OCI-LY7 (cell line): ENCODE measurements around the gene NLGN1. TPM values are rescaled to one million over a fixed set of nuclear protein-coding genes. Genes with fewer than 3 reads are reported as not detected.

ENCODE experiments used
- BruUV-seq: library from RNA; stranded (reverse); fragments of 400-500 nt; replicated peaks from 2 replicates; lab custom pipeline; 2021; lab: Mats Ljungman, UMichigan
- CTCF ChIA-PET: fragments of 300-600 bp; sonication (Branson Sonifier 250); formaldehyde crosslinking; loops from one replicate; lab custom pipeline; 2022; ENCODE audit warnings: antibody characterized with exemption; ENCODE audit not compliant: unreplicated experiment; lab: Charles Lee
- POLR2A ChIA-PET: fragments of 300-600 bp; sonication (Branson Sonifier 250); formaldehyde crosslinking; loops from one replicate; lab custom pipeline; 2022; ENCODE audit warnings: antibody characterized with exemption; lab: Charles Lee
- DNase-seq: peaks from one replicate; pipeline ENCODE4 v3.0.0-alpha.2; 2015; ENCODE audit warnings: low spot score
- H2AFZ ChIP-seq: fragments of 200-600 bp; sonication (generic), shearing (Covaris generic); 2 replicates; pipeline ENCODE4 v1.6.1; 2014; ENCODE audit warnings: mild to moderate bottlenecking, antibody characterized with exemption, low read length, moderate library complexity
- H3K27ac ChIP-seq: fragments of 200-600 bp; sonication (generic); 2 replicates; pipeline ENCODE4 v1.5.1; 2014; ENCODE audit warnings: mixed run types, low read depth, mild to moderate bottlenecking, moderate library complexity, low read length, inconsistent platforms; ENCODE audit not compliant: poor library complexity, severe bottlenecking
- H3K36me3 ChIP-seq: fragments of 200-600 bp; sonication (generic); 2 replicates; pipeline ENCODE4 v1.6.1; 2014; ENCODE audit warnings: mild to moderate bottlenecking, antibody characterized with exemption, low read length, moderate library complexity, mixed read lengths; ENCODE audit not compliant: insufficient read depth
- H3K4me1 ChIP-seq: fragments of 200-600 bp; sonication (generic); 2 replicates; pipeline ENCODE4 v1.5.1; 2014; ENCODE audit warnings: mild to moderate bottlenecking, low read length; ENCODE audit not compliant: insufficient read depth, poor library complexity, severe bottlenecking
- H3K4me2 ChIP-seq: fragments of 200-600 bp; sonication (generic); 2 replicates; pipeline ENCODE4 v1.6.1; 2014; ENCODE audit warnings: mild to moderate bottlenecking, low read length
- H3K4me3 ChIP-seq: fragments of 200-600 bp; sonication (generic); 2 replicates; pipeline ENCODE4 v1.5.1; 2014; ENCODE audit warnings: mild to moderate bottlenecking, low read depth, low read length; ENCODE audit not compliant: poor library complexity, severe bottlenecking
- H3K79me2 ChIP-seq: fragments of 200-600 bp; sonication (generic); 2 replicates; pipeline ENCODE4 v1.6.1; 2016; ENCODE audit warnings: low read depth, mild to moderate bottlenecking, low read length, moderate library complexity, mixed read lengths; ENCODE audit not compliant: insufficient read depth
- H3K9me2 ChIP-seq: fragments of 200-600 bp; sonication (generic); 2 replicates; pipeline ENCODE4 v1.6.1; 2016; ENCODE audit warnings: mild to moderate bottlenecking, low read length, mixed read lengths; ENCODE audit not compliant: insufficient read depth
- H3K9me3 ChIP-seq: fragments of 200-600 bp; sonication (generic); 2 replicates; pipeline ENCODE4 v1.6.1; 2014; ENCODE audit warnings: mild to moderate bottlenecking, mixed run types, low read length, mixed read lengths
- H4K20me1 ChIP-seq: fragments of 200-600 bp; sonication (generic); 2 replicates; pipeline ENCODE4 v1.6.1; 2014; ENCODE audit warnings: mild to moderate bottlenecking, antibody characterized with exemption, low read length, moderate library complexity, mixed read lengths; ENCODE audit not compliant: insufficient read depth
- CTCF ChIP-seq: fragments of 200-600 bp; sonication (generic); conservative IDR thresholded peaks from 2 replicates; pipeline ENCODE4 v1.5.1; 2014; ENCODE audit warnings: mild to moderate bottlenecking, antibody characterized with exemption, low read length, moderate library complexity, mixed read lengths
- EZH2phosphoT487 ChIP-seq: fragments of 200-600 bp; sonication (generic); IDR thresholded peaks from 2 replicates; pipeline ENCODE4 v1.6.1; 2018; ENCODE audit warnings: low read depth, borderline replicate concordance, mild to moderate bottlenecking, mixed run types, antibody characterized with exemption, low read length, moderate library complexity, mixed read lengths
- intact Hi-C: fragments of 100-400 bp; cut with micrococcal nuclease; formaldehyde crosslinking; loops from one replicate; pipeline ENCODE4 v1.10.0; 2022; ENCODE audit not compliant: unreplicated experiment
- total RNA-seq, 2 experiments: library from RNA; depleted of rRNA in 1 of 2; stranded (reverse); fragments of >200 nt in 1 of 2; shearing (Covaris generic) in 1 of 2; gene quantifications; 2 replicates each; pipeline ENCODE4 v1.2.3, GENCODE V29; 2014 to 2022

The NLGN1 gene
- total RNA-seq, 2 experiments from 2014 or later, result not detected

GRCh38 chr3:174101244-174101643, 703.7 kb downstream of the NLGN1 start:
- Histone ChIP-seq H3K4me3 (no peak overlapping the region), H3K9me2 (no peaks in the 10 kb centered on the region), H3K4me1 (no peaks in the 10 kb centered on the region), H2AFZ (no peak overlapping the region), H4K20me1 (no peaks in the 10 kb centered on the region; the same call in 1 of the 2 replicates), H3K36me3 (no peaks in the 10 kb centered on the region), H3K27ac (no peak overlapping the region), H3K79me2 (no peaks in the 10 kb centered on the region), H3K4me2 (no peak overlapping the region), H3K9me3 (no peaks in the 10 kb centered on the region)
- POLR2A ChIA-PET, result no interaction called here
- DNase-seq, result no peak
- no peak for TF ChIP-seq EZH2phosphoT487
- no peak for TF ChIP-seq CTCF
- no TSS peak for BruUV-seq
- intact Hi-C loops, result no loop called here
- CTCF ChIA-PET, result no interaction called here

- ChIA-PET POLR2A (no interaction called here), CTCF (no interaction called here)
- BruUV-seq, result no TSS peak
- Histone ChIP-seq H3K36me3 (no peaks in the 10 kb centered on the region), H3K4me2 (no peak overlapping the region), H3K4me1 (no peaks in the 10 kb centered on the region), H3K9me2 (no peaks in the 10 kb centered on the region), H3K79me2 (no peaks in the 10 kb centered on the region), H2AFZ (no peak overlapping the region), H3K4me3 (no peak overlapping the region), H3K9me3 (no peaks in the 10 kb centered on the region), H4K20me1 (no peaks in the 10 kb centered on the region; the same call in 1 of the 2 replicates), H3K27ac (no peak overlapping the region)
- TF ChIP-seq CTCF (no peak), EZH2phosphoT487 (no peak)
- intact Hi-C loops, result no loop called here
- no peak for DNase-seq
Measured at GRCh38 chr3:174102274-174102673, 704.7 kb downstream of the NLGN1 start.

GRCh38 chr3:174102866-174103265, 705.3 kb downstream of the NLGN1 start:
- no peaks in the 10 kb centered on the region for H3K36me3 ChIP-seq
- no peak for TF ChIP-seq EZH2phosphoT487
- no peak for TF ChIP-seq CTCF
- no peak overlapping the region for H3K4me3 ChIP-seq
- BruUV-seq, result no TSS peak
- no peaks in the 10 kb centered on the region for H3K9me2 ChIP-seq
- no peak overlapping the region for H3K4me2 ChIP-seq
- no peaks in the 10 kb centered on the region for H3K79me2 ChIP-seq
- intact Hi-C loops, result no loop called here
- CTCF ChIA-PET, result no interaction called here
- H3K4me1 ChIP-seq, result no peaks in the 10 kb centered on the region
- no peak overlapping the region for H3K27ac ChIP-seq
- no peaks in the 10 kb centered on the region for H4K20me1 ChIP-seq
- no peaks in the 10 kb centered on the region for H3K9me3 ChIP-seq
- DNase-seq, result no peak
- POLR2A ChIA-PET, result no interaction called here
- H2AFZ ChIP-seq, result no peak overlapping the region
